Chondrocyte (in vitro differentiated cells): ENCODE results near the gene MUC12. TPM values are rescaled to one million over a fixed set of nuclear protein-coding genes. Genes with fewer than 3 reads are reported as not detected.
"Not testable (repeated sequence)": the region's sequence is repeated elsewhere in the genome, so short reads cannot be mapped to it uniquely, and the experiment has no call there.

Experiments used
- DNase-seq: peaks from one replicate; pipeline ENCODE4 v3.0.0; 2021; ENCODE audit warnings: mixed read lengths, low spot score
- H3K27ac Mint-ChIP-seq: one replicate; pipeline ENCODE4 v1.8.0; 2021; ENCODE audit warnings: mild to moderate bottlenecking, moderate library complexity, mixed read lengths; ENCODE audit not compliant: unreplicated experiment
- H3K27me3 Mint-ChIP-seq: 2 replicates; pipeline ENCODE4 v1.8.0; 2021; ENCODE audit warnings: low read depth, mixed read lengths
- H3K36me3 Mint-ChIP-seq: 2 replicates; pipeline ENCODE4 v1.8.0; 2021; ENCODE audit warnings: low read depth, mixed read lengths
- H3K4me1 Mint-ChIP-seq: 2 replicates; pipeline ENCODE4 v1.8.0; 2021; ENCODE audit warnings: low read depth, mild to moderate bottlenecking, mixed read lengths
- H3K4me3 Mint-ChIP-seq: one replicate; pipeline ENCODE4 v1.8.0; 2021; ENCODE audit warnings: mild to moderate bottlenecking, moderate library complexity, mixed read lengths; ENCODE audit not compliant: unreplicated experiment
- H3K9me3 Mint-ChIP-seq: 2 replicates; pipeline ENCODE4 v1.8.0; 2021; ENCODE audit warnings: low read depth, mixed read lengths
- total RNA-seq: library from RNA; stranded (reverse); gene quantifications from 3 replicates; pipeline ENCODE4 v1.2.1, GENCODE V29; 2021
- TF ChIP-seq, protein P1 (sequence below): fragments of 200-600 bp; sonication (generic); IDR thresholded peaks from 2 replicates; pipeline ENCODE4 v1.5.0; 2021; ENCODE audit warnings: antibody characterized with exemption, mild to moderate bottlenecking, moderate library complexity

The MUC12 gene
- total RNA-seq, 1 donor from 2014 or later: not detected

- Mint-ChIP-seq H3K9me3 (no peaks in the 10 kb centered on the region), H3K27me3 (no peaks in the 10 kb centered on the region), H3K4me1 (no peaks in the 10 kb centered on the region), H3K36me3 (no peaks in the 10 kb centered on the region), H3K27ac (no peak overlapping the region), H3K4me3 (no peak overlapping the region)
- no peak for DNase-seq
- TF ChIP-seq, protein P1, sequence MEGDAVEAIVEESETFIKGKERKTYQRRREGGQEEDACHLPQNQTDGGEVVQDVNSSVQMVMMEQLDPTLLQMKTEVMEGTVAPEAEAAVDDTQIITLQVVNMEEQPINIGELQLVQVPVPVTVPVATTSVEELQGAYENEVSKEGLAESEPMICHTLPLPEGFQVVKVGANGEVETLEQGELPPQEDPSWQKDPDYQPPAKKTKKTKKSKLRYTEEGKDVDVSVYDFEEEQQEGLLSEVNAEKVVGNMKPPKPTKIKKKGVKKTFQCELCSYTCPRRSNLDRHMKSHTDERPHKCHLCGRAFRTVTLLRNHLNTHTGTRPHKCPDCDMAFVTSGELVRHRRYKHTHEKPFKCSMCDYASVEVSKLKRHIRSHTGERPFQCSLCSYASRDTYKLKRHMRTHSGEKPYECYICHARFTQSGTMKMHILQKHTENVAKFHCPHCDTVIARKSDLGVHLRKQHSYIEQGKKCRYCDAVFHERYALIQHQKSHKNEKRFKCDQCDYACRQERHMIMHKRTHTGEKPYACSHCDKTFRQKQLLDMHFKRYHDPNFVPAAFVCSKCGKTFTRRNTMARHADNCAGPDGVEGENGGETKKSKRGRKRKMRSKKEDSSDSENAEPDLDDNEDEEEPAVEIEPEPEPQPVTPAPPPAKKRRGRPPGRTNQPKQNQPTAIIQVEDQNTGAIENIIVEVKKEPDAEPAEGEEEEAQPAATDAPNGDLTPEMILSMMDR: no peak
Measured at GRCh38 chr7:101035941-101036340, 66.6 kb downstream of the MUC12 start.

DNA sequence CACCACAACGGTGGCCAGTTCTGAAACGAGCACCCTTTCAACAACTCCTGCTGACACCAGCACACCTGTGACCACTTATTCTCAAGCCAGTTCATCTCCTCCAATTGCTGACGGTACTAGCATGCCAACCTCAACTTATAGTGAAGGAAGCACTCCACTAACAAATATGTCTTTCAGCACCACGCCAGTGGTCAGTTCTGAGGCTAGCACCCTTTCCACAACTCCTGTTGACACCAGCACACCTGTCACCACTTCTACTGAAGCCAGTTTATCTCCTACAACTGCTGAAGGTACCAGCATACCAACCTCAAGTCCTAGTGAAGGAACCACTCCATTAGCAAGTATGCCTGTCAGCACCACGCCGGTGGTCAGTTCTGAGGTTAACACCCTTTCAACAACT, 71.9 kb downstream of the MUC12 start:
- H3K27me3 Mint-ChIP-seq, H3K27ac Mint-ChIP-seq, H3K4me3 Mint-ChIP-seq, H3K4me1 Mint-ChIP-seq, DNase-seq, H3K36me3 Mint-ChIP-seq, H3K9me3 Mint-ChIP-seq: not testable (repeated sequence)

DNA sequence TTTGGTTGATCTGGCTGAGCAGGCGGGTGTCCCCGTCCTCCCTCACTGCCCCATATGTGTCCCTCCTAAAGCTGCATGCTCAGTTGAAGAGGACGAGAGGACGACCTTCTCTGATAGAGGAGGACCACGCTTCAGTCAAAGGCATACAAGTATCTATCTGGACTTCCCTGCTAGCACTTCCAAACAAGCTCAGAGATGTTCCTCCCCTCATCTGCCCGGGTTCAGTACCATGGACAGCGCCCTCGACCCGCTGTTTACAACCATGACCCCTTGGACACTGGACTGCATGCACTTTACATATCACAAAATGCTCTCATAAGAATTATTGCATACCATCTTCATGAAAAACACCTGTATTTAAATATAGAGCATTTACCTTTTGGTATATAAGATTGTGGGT, 89.0 kb downstream of the MUC12 start:
- Mint-ChIP-seq H3K4me3 (no peak overlapping the region), H3K4me1 (peaks cover 5% of the 10 kb centered on the region), H3K27me3 (peaks cover 46% of the 10 kb centered on the region), H3K36me3 (no peaks in the 10 kb centered on the region), H3K9me3 (no peaks in the 10 kb centered on the region), H3K27ac (no peak overlapping the region)
- TF ChIP-seq, protein P1: no peak
- peak; percentile 68 for DNase-seq

DNA sequence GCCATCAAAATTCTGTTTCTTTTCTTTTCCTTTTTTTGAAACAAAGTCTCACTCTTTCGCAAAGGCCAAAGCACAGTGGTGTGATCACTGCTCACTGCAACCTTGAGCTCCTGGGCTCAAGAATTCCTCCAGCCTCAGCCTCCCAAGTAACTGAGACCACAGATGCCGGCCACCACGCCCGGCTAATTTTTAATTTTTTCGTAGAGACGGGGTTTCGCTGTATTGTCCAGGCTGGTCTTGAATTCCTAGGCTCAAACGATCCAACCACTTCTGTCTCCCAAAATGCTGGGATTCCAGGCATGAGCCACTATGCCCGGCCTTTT, 90.2 kb downstream of the MUC12 start:
- peaks cover 5% of the 10 kb centered on the region for H3K4me1 Mint-ChIP-seq

GRCh38 chr7:101060992-101061391, 91.6 kb downstream of the MUC12 start:
- TF ChIP-seq, protein P1: no peak
- Mint-ChIP-seq H3K36me3 (no peaks in the 10 kb centered on the region), H3K27me3 (peaks cover 41% of the 10 kb centered on the region), H3K9me3 (no peaks in the 10 kb centered on the region), H3K27ac (no peak overlapping the region), H3K4me3 (no peak overlapping the region), H3K4me1 (peaks cover 6% of the 10 kb centered on the region)
- no peak for DNase-seq

More for the DNA sequence above, 90.2 kb downstream of the MUC12 start:
- TF ChIP-seq, protein P1: peak; percentile 66
- Mint-ChIP-seq H3K36me3 (no peaks in the 10 kb centered on the region), H3K4me3 (no peak overlapping the region), H3K27me3 (peaks cover 51% of the 10 kb centered on the region), H3K9me3 (no peaks in the 10 kb centered on the region), H3K27ac (no peak overlapping the region)
- DNase-seq: peak; percentile 10

DNA sequence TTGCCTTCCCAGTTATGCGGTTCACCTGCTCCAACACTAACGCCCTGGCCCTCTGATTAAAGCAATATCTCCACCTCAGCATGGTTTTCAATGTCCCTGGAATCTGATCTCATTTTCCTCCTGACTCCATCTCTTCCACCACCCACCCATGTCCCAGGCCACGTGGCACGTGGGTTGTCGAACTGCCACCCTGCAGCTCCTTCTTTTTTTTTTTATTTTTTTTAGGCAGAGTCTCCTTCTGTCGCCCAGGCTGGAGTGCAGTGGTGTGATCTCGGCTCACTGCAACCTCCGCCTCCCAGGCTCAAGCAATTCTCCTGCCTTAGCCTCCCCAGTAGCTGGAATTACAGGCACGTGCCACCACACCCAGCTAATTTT, 94.8 kb downstream of the MUC12 start:
- H3K4me3 Mint-ChIP-seq, H3K36me3 Mint-ChIP-seq, H3K27ac Mint-ChIP-seq, H3K9me3 Mint-ChIP-seq: not testable (repeated sequence)
- DNase-seq: peak; percentile 20
- H3K4me1 Mint-ChIP-seq: peaks cover 13% of the 10 kb centered on the region
- peaks cover 20% of the 10 kb centered on the region for H3K27me3 Mint-ChIP-seq

GRCh38 chr7:101065162-101065561, 95.8 kb downstream of the MUC12 start:
- not testable (repeated sequence) for H3K36me3 Mint-ChIP-seq, H3K4me3 Mint-ChIP-seq, H3K9me3 Mint-ChIP-seq, H3K27ac Mint-ChIP-seq, H3K4me1 Mint-ChIP-seq
- peaks cover 17% of the 10 kb centered on the region for H3K27me3 Mint-ChIP-seq
- DNase-seq: peak; percentile 19
